WTC11 (cell line): ENCODE results near the gene GTSE1. TPM values are rescaled to one million over a fixed set of nuclear protein-coding genes. Genes with fewer than 3 reads are reported as not detected.

ENCODE experiments used
- ATAC-seq: fragments of 200-7000 bp; cut with Tn5 transposase; 2 replicates; pipeline ENCODE4 v1.10.0; 2021; ENCODE audit warnings: mild to moderate bottlenecking, moderate library complexity
- CTCF ChIA-PET: fragments of 300-600 bp; sonication (Branson Sonifier 250); formaldehyde crosslinking; loops from one replicate; lab custom pipeline; 2021; ENCODE audit warnings: antibody characterized with exemption; lab: Charles Lee
- POLR2A ChIA-PET: fragments of 350-600 bp; sonication (Branson Sonifier 250); formaldehyde crosslinking; loops from one replicate; lab custom pipeline; 2021; ENCODE audit warnings: antibody characterized with exemption; lab: Charles Lee
- DNase-seq: peaks from one replicate; pipeline ENCODE4 v3.0.0; 2021; ENCODE audit warnings: low spot score
- H3K27ac Mint-ChIP-seq: 2 replicates; pipeline ENCODE4 v1.8.0; 2021; ENCODE audit warnings: mixed read lengths
- H3K27me3 Mint-ChIP-seq: 2 replicates; pipeline ENCODE4 v1.8.0; 2021; ENCODE audit warnings: low read depth, mild to moderate bottlenecking, moderate library complexity, mixed read lengths
- H3K36me3 Mint-ChIP-seq: 2 replicates; pipeline ENCODE4 v1.8.0; 2021; ENCODE audit warnings: mixed read lengths
- H3K4me1 Mint-ChIP-seq: 2 replicates; pipeline ENCODE4 v1.8.0; 2022; ENCODE audit warnings: mixed read lengths
- H3K4me3 Mint-ChIP-seq: 2 replicates; pipeline ENCODE4 v1.8.0; 2021; ENCODE audit warnings: mild to moderate bottlenecking, moderate library complexity, mixed read lengths
- H3K9me3 Mint-ChIP-seq: 2 replicates; pipeline ENCODE4 v1.8.0; 2021; ENCODE audit warnings: mixed read lengths
- GRHL2 ChIP-seq: fragments of 250-450 bp; sonication (Bioruptor Pico); IDR thresholded peaks from 2 replicates; pipeline ENCODE4 v1.8.0; 2022; ENCODE audit warnings: mild to moderate bottlenecking, moderate library complexity; ENCODE audit not compliant: insufficient replicate concordance, severe bottlenecking
- JAZF1 ChIP-seq: fragments of 250-450 bp; sonication (Bioruptor Pico); IDR thresholded peaks from 2 replicates; pipeline ENCODE4 v1.9.0; 2021; ENCODE audit warnings: moderate library complexity, mild to moderate bottlenecking, inconsistent platforms
- MXD4 ChIP-seq: fragments of 250-450 bp; sonication (Bioruptor Pico); IDR thresholded peaks from 2 replicates; pipeline ENCODE4 v1.8.0; 2021; ENCODE audit warnings: mild to moderate bottlenecking, moderate library complexity, borderline replicate concordance
- OVOL2 ChIP-seq: fragments of 250-450 bp; sonication (Bioruptor Pico); IDR thresholded peaks from 2 replicates; pipeline ENCODE4 v1.9.0; 2021; ENCODE audit warnings: mild to moderate bottlenecking, borderline replicate concordance
- SP1 ChIP-seq: sonication (generic); formaldehyde crosslinking; conservative IDR thresholded peaks from 2 replicates; pipeline ENCODE4 v1.8.1; 2022; ENCODE audit warnings: missing genetic modification reagents
- USF2 ChIP-seq: sonication (generic); formaldehyde crosslinking; IDR thresholded peaks from 2 replicates; pipeline ENCODE4 v1.8.1; 2023; ENCODE audit warnings: mild to moderate bottlenecking, missing genetic modification reagents, moderate library complexity
- ZNF121 ChIP-seq: sonication (generic); formaldehyde crosslinking; IDR thresholded peaks from 2 replicates; pipeline ENCODE4 v1.8.0; 2023; ENCODE audit warnings: missing genetic modification reagents
- ZNF317 ChIP-seq: sonication (generic); formaldehyde crosslinking; IDR thresholded peaks from 2 replicates; pipeline ENCODE4 v1.8.1; 2023; ENCODE audit warnings: low read depth, mild to moderate bottlenecking, moderate library complexity, missing genetic modification reagents, borderline replicate concordance
- ZNF671 ChIP-seq: fragments of 250-450 bp; sonication (Bioruptor Pico); IDR thresholded peaks from 2 replicates; pipeline ENCODE4 v1.8.0; 2021; ENCODE audit warnings: mild to moderate bottlenecking
- ZSCAN18 ChIP-seq: fragments of 250-450 bp; sonication (Bioruptor Pico); IDR thresholded peaks from 2 replicates; pipeline ENCODE4 v2.1.2; 2022; ENCODE audit warnings: mild to moderate bottlenecking, moderate library complexity
- total RNA-seq: library from RNA; stranded (reverse); gene quantifications from 3 replicates; pipeline ENCODE4 v1.2.3, GENCODE V29; 2021
- TF ChIP-seq, protein P1 (sequence below): sonication (generic); formaldehyde crosslinking; IDR thresholded peaks from 2 replicates; pipeline ENCODE4 v1.8.1; 2022; ENCODE audit warnings: missing genetic modification reagents, borderline replicate concordance
- TF ChIP-seq, protein P2 (sequence below): fragments of 250-450 bp; sonication (Bioruptor Pico); IDR thresholded peaks from 2 replicates; pipeline ENCODE4 v1.8.0; 2021; ENCODE audit warnings: mild to moderate bottlenecking
- TF ChIP-seq, protein P3 (sequence below): sonication (generic); formaldehyde crosslinking; IDR thresholded peaks from 2 replicates; pipeline ENCODE4 v1.8.1; 2023; ENCODE audit warnings: mild to moderate bottlenecking, missing genetic modification reagents
- TF ChIP-seq, protein P4 (sequence below): sonication (generic); formaldehyde crosslinking; IDR thresholded peaks from 2 replicates; pipeline ENCODE4 v1.8.1; 2022; ENCODE audit warnings: mild to moderate bottlenecking, missing genetic modification reagents, moderate library complexity, borderline replicate concordance

The GTSE1 gene
- total RNA-seq, 1 experiment from 2014 or later = 56.1 TPM

DNA sequence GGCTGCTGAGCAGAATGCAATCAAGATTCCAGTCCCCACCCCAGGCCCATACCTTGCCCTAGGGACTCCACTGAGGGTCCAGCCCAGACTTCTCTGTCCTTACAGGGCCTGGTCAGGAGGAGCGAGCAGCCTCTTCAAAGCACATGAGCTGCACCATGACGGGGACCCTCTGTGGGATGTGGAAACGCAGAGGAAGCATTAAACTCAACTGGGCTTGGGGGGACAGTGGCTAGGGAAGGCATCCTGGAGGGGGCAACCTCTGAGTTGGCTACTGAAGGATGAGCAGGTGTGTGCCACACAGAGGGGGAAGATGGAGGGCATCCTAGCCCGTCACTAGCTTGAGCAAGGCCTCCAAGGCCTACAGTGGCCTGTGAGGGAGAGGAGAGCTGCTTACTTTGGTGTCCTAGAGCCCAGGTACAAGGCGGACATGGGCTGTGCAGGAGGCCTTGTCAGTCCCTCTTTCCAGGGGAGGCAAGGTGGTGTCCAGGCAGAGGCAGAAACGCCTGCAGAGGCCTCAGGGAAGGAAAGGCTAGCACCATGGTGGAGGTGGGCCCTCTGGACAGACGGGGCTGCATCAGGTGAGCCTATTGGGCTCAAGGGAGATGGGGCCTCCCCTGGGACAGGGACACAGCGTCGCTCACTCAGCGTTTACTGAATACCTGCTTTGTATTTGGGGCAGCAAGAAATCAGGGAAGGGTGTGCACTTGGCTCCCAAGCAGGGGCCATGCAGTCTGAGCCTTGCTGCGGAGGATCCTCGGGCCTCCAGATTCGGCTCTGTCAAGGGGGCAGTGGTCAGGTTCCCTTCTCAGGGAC, 14.6 kb upstream of the GTSE1 start:
- ATAC-seq = no peak
- Mint-ChIP-seq H3K4me3 (no peak overlapping the region), H3K9me3 (no peaks in the 10 kb centered on the region), H3K27me3 (no peaks in the 10 kb centered on the region), H3K36me3 (peaks cover 27% of the 10 kb centered on the region), H3K4me1 (no peaks in the 10 kb centered on the region)
- CTCF ChIA-PET = interaction anchor here (0.9 to 1.1 kb wide), 2 partner anchors 14 to 159 kb away, joined by 3 to 5 read pairs; partner anchors contain the start of gene TTC38
- no peak for DNase-seq
- POLR2A ChIA-PET = no interaction called here
- TF ChIP-seq USF2 (no peak), ZNF317 (CRISPR knock-in tag) (no peak), MXD4 (CRISPR knock-in tag) (no peak), SP1 (CRISPR knock-in tag) (no peak), ZSCAN18 (CRISPR knock-in tag) (no peak), JAZF1 (CRISPR knock-in tag) (no peak)
- TF ChIP-seq, protein P1, sequence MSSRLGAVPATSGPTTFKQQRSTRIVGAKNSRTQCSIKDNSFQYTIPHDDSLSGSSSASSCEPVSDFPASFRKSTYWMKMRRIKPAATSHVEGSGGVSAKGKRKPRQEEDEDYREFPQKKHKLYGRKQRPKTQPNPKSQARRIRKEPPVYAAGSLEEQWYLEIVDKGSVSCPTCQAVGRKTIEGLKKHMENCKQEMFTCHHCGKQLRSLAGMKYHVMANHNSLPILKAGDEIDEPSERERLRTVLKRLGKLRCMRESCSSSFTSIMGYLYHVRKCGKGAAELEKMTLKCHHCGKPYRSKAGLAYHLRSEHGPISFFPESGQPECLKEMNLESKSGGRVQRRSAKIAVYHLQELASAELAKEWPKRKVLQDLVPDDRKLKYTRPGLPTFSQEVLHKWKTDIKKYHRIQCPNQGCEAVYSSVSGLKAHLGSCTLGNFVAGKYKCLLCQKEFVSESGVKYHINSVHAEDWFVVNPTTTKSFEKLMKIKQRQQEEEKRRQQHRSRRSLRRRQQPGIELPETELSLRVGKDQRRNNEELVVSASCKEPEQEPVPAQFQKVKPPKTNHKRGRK (CRISPR knock-in tag) = no peak
- TF ChIP-seq, protein P2, sequence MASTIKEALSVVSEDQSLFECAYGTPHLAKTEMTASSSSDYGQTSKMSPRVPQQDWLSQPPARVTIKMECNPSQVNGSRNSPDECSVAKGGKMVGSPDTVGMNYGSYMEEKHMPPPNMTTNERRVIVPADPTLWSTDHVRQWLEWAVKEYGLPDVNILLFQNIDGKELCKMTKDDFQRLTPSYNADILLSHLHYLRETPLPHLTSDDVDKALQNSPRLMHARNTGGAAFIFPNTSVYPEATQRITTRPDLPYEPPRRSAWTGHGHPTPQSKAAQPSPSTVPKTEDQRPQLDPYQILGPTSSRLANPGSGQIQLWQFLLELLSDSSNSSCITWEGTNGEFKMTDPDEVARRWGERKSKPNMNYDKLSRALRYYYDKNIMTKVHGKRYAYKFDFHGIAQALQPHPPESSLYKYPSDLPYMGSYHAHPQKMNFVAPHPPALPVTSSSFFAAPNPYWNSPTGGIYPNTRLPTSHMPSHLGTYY (CRISPR knock-in tag) = no peak
- TF ChIP-seq, protein P3, sequence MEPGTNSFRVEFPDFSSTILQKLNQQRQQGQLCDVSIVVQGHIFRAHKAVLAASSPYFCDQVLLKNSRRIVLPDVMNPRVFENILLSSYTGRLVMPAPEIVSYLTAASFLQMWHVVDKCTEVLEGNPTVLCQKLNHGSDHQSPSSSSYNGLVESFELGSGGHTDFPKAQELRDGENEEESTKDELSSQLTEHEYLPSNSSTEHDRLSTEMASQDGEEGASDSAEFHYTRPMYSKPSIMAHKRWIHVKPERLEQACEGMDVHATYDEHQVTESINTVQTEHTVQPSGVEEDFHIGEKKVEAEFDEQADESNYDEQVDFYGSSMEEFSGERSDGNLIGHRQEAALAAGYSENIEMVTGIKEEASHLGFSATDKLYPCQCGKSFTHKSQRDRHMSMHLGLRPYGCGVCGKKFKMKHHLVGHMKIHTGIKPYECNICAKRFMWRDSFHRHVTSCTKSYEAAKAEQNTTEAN (CRISPR knock-in tag) = no peak
- TF ChIP-seq, all 79 proteins: peak for 0
- no peak overlapping the region for H3K27ac Mint-ChIP-seq

DNA sequence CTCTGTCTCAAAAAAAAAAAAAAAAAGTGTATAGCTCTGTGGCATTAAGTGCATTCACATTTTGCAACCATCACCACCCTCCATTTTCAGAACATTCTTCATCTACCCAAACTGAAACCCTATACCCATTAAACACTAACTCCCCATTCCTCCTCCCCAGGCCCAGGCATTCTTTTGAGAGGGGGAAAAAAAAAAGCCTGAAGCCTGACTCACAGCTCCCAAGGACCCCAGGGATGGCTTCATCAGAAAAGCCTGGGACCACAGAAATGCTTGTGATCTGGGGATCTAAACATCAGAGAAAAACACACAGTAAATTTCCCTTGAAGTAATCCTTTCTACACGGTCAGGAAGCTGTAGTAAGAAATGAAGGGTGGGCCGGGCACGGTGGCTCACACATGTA, 10.7 kb upstream of the GTSE1 start:
- DNase-seq = no peak
- Mint-ChIP-seq H3K27ac (no peak overlapping the region), H3K9me3 (no peaks in the 10 kb centered on the region), H3K4me3 (no peak overlapping the region), H3K27me3 (no peaks in the 10 kb centered on the region), H3K4me1 (no peaks in the 10 kb centered on the region), H3K36me3 (peaks cover 20% of the 10 kb centered on the region)
- CTCF ChIA-PET = no interaction called here
- POLR2A ChIA-PET = interaction anchor here (1.3 kb wide), 1 partner anchor 24 kb away, joined by 3 read pairs; no protein-coding TSS in a partner anchor
- TF ChIP-seq GRHL2 (no peak), OVOL2 (CRISPR knock-in tag) (no peak), ZNF671 (CRISPR knock-in tag) (no peak), ZNF121 (no peak)
- TF ChIP-seq, protein P4, sequence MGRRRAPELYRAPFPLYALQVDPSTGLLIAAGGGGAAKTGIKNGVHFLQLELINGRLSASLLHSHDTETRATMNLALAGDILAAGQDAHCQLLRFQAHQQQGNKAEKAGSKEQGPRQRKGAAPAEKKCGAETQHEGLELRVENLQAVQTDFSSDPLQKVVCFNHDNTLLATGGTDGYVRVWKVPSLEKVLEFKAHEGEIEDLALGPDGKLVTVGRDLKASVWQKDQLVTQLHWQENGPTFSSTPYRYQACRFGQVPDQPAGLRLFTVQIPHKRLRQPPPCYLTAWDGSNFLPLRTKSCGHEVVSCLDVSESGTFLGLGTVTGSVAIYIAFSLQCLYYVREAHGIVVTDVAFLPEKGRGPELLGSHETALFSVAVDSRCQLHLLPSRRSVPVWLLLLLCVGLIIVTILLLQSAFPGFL (CRISPR knock-in tag) = no peak
- ATAC-seq = no peak
